A549 (cell line): ENCODE data around the gene CSMD2. TPM values are rescaled to one million over a fixed set of nuclear protein-coding genes. Genes with fewer than 3 reads are reported as not detected.

ENCODE experiments used
- ATAC-seq, 2 experiments: fragments of 200-7000 bp in 1 of 2; fragments of >200 bp in 1 of 2; cut with Nextera tagmentation in 1 of 2; cut with Tn5 transposase in 1 of 2; 3 replicates each; pipeline versions ENCODE4 v1.8.0 to v1.9.1; 2018 to 2020; ENCODE audit warnings: mild to moderate bottlenecking in 1 of 2, moderate library complexity in 1 of 2
- CTCF ChIA-PET: fragments of 300-600 bp; sonication (Branson Sonifier 250); formaldehyde crosslinking; extraction: SDS; loops from one replicate; lab custom pipeline; 2021; ENCODE audit warnings: antibody characterized with exemption, inconsistent platforms; lab: Yijun Ruan, JAX
- POLR2A ChIA-PET: fragments of 350-600 bp; formaldehyde crosslinking; extraction: SDS; loops from one replicate; lab custom pipeline; 2021; ENCODE audit warnings: antibody characterized with exemption, inconsistent platforms; lab: Yijun Ruan, JAX
- DNase-seq, 2 experiments: peaks; one replicate each; pipeline versions ENCODE4 v3.0.0 to v3.0.0-alpha.2; 2011 to 2016; ENCODE audit warnings: low read depth in 1 of 2, low spot score in 1 of 2
- FAIRE-seq: peaks from 2 replicates; lab custom pipeline; 2011; peaks lifted over from hg19 to GRCh38; lab: Jason Lieb, UNC
- H3K27ac ChIP-seq, 2 experiments: fragments of >200 bp; sonication (Bioruptor Twin); formaldehyde crosslinking; 3 replicates each; pipeline ENCODE4 v1.5.1; 2016 to 2017
- H3K4me1 ChIP-seq: fragments of >200 bp; sonication (Bioruptor Twin); formaldehyde crosslinking; 3 replicates; pipeline ENCODE4 v1.6.1; 2016
- H3K4me2 ChIP-seq: fragments of >200 bp; sonication (Bioruptor Twin); formaldehyde crosslinking; 3 replicates; pipeline ENCODE4 v1.6.1; 2016
- H3K4me3 ChIP-seq: fragments of >200 bp; sonication (Bioruptor Twin); formaldehyde crosslinking; 3 replicates; pipeline ENCODE4 v1.5.1; 2016
- H3K9me3 ChIP-seq: fragments of >200 bp; sonication (Bioruptor Twin); formaldehyde crosslinking; 3 replicates; pipeline ENCODE4 v1.6.1; 2016
- BHLHE40 ChIP-seq: IDR thresholded peaks from 2 replicates; pipeline ENCODE4 v1.6.1; 2012; ENCODE audit warnings: low read depth, low read length, inconsistent platforms
- CEBPB ChIP-seq, 2 experiments: fragments of >200 bp in 1 of 2; sonication (Bioruptor Twin) in 1 of 2; formaldehyde crosslinking in 1 of 2; IDR thresholded peaks; 2 replicates each; pipeline ENCODE4 v1.6.1; 2012 to 2016
- EHMT2 ChIP-seq: fragments of 200-600 bp; sonication (generic); IDR thresholded peaks from 2 replicates; pipeline ENCODE4 v1.6.1; 2016; ENCODE audit warnings: antibody characterized with exemption, low read depth, mild to moderate bottlenecking, moderate library complexity
- HDAC2 ChIP-seq: fragments of 200-600 bp; sonication (generic); IDR thresholded peaks from 2 replicates; pipeline ENCODE4 v1.6.1; 2016
- HMGXB4 ChIP-seq: fragments of 250-450 bp; sonication (Bioruptor Pico); IDR thresholded peaks from 2 replicates; pipeline ENCODE4 v1.5.0; 2021; ENCODE audit warnings: mild to moderate bottlenecking, moderate library complexity, borderline replicate concordance
- HOXA7 ChIP-seq: fragments of 250-450 bp; sonication (Bioruptor Pico); IDR thresholded peaks from 2 replicates; pipeline ENCODE4 v1.5.0; 2020; ENCODE audit warnings: mild to moderate bottlenecking, moderate library complexity
- HOXB5 ChIP-seq: fragments of 250-450 bp; sonication (Bioruptor Pico); IDR thresholded peaks from 2 replicates; pipeline ENCODE4 v1.5.0; 2020; ENCODE audit warnings: mild to moderate bottlenecking, moderate library complexity
- MAFK ChIP-seq: fragments of 450-650 bp; IDR thresholded peaks from 2 replicates; pipeline ENCODE4 v1.6.1; 2014; ENCODE audit not compliant: partially characterized antibody
- MAX ChIP-seq: IDR thresholded peaks from 2 replicates; pipeline ENCODE4 v1.6.1; 2012
- MAZ ChIP-seq: fragments of 150-350 bp; IDR thresholded peaks from 2 replicates; pipeline ENCODE4 v1.6.1; 2014; ENCODE audit warnings: antibody characterized with exemption, low read depth, low read length, borderline replicate concordance
- NFE2L2 ChIP-seq: fragments of 150-350 bp; conservative IDR thresholded peaks from 2 replicates; pipeline ENCODE4 v1.6.1; 2014; ENCODE audit warnings: low read length
- PBX3 ChIP-seq: IDR thresholded peaks from 2 replicates; pipeline ENCODE4 v1.6.1; 2012
- POLR2A ChIP-seq: IDR thresholded peaks from 2 replicates; pipeline ENCODE4 v1.6.1; 2012; ENCODE audit warnings: mild to moderate bottlenecking, low read length
- RAD21 ChIP-seq, 2 experiments: fragments of >200 bp in 1 of 2; sonication (Bioruptor Twin) in 1 of 2; formaldehyde crosslinking in 1 of 2; IDR thresholded peaks in 1 of 2; conservative IDR thresholded peaks in 1 of 2; 2 replicates in 1 of 2; 3 replicates in 1 of 2; pipeline ENCODE4 v1.6.1; 2012 to 2018; ENCODE audit warnings: inconsistent platforms in 1 of 2
- RCOR1 ChIP-seq: fragments of 150-350 bp; IDR thresholded peaks from 2 replicates; pipeline ENCODE4 v1.6.1; 2014; ENCODE audit warnings: antibody characterized with exemption, low read length, low read depth
- RFX5 ChIP-seq: fragments of 450-650 bp; IDR thresholded peaks from 2 replicates; pipeline ENCODE4 v1.7.1; 2014; ENCODE audit warnings: antibody characterized with exemption, mild to moderate bottlenecking, moderate library complexity
- TFCP2L1 ChIP-seq: fragments of 250-450 bp; sonication (Bioruptor Pico); IDR thresholded peaks from 2 replicates; pipeline ENCODE4 v1.5.0; 2021; ENCODE audit warnings: mild to moderate bottlenecking
- ZSCAN20 ChIP-seq: fragments of 250-450 bp; sonication (Bioruptor Pico); IDR thresholded peaks from 2 replicates; pipeline ENCODE4 v1.8.0; 2022; ENCODE audit warnings: mild to moderate bottlenecking, moderate library complexity
- WGBS: methylation state at CpG from one replicate; pipeline ENCODE4 v1.1.6; 2017; ENCODE audit errors: missing lambda C conversion rate; 5-methylcytosine and 5-hydroxymethylcytosine counted together
- polyA plus RNA-seq, 4 experiments: library from polyadenylated mRNA; depleted of rRNA in 3 of 4; stranded (reverse); fragments of >200 nt; fragmentation: RNase III in 1 of 4; extraction: RNeasy Plus Mini Kit Qiagen cat#74134 plus additional on column Dnase treatment in 1 of 4; gene quantifications; 2 replicates in 3 of 4; 3 replicates in 1 of 4; pipeline ENCODE4 v1.2.3, GENCODE V29; 2011 to 2017
- TF ChIP-seq, protein P1 (sequence below): fragments of >200 bp; sonication (Bioruptor Twin); formaldehyde crosslinking; IDR thresholded peaks from 2 replicates; pipeline ENCODE4 v1.6.1; 2016
- TF ChIP-seq, protein P2 (sequence below): fragments of 150-350 bp; IDR thresholded peaks from 2 replicates; pipeline ENCODE4 v1.6.1; 2014; ENCODE audit warnings: low read depth, mild to moderate bottlenecking, low read length

The CSMD2 gene
- polyA plus RNA-seq, 2 of the 4 experiments (the other 2 are of a cell fraction): not detected

DNA sequence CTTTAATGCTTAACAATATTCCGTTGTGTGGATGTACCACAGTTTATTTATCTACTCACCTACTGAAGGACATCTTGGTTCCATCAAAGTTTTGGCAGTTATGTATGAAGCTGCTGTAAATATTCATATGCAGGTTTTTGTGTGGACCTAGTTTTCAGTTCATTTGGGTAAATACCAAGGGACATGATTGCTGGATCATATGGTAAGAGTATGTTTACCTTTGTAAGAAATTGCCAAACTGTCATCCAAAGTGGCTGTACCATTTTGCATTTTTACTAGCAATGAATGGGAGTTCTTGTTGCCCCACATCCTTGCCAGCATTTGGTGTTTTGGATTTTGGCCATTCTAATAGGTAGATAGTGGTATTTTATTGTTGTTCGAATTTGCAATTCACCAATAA lies 682.6 kb downstream of the CSMD2 start:
- WGBS: 73% methylated on average over 2 of the region's 2 CpGs
- ChIA-PET CTCF (no interaction called here), POLR2A (no interaction called here)
- Histone ChIP-seq H3K4me3 (no peak overlapping the region), H3K4me1 (no peaks in the 10 kb centered on the region), H3K4me2 (no peak overlapping the region), H3K27ac (no peak overlapping the region), H3K9me3 (no peaks in the 10 kb centered on the region)
- FAIRE-seq: no peak
- TF ChIP-seq RFX5 (no peak), POLR2A (no peak), HOXA7 (CRISPR knock-in tag) (no peak), MAFK (no peak), BHLHE40 (no peak), MAX (no peak)
- TF ChIP-seq, protein P1, sequence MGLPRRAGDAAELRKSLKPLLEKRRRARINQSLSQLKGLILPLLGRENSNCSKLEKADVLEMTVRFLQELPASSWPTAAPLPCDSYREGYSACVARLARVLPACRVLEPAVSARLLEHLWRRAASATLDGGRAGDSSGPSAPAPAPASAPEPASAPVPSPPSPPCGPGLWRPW: no peak
- ATAC-seq: no peak
- DNase-seq: no peak

GRCh38 chr1:33477451-33477850 lies 687.6 kb downstream of the CSMD2 start:
- CTCF ChIA-PET: interaction anchor here (1.7 kb wide), 1 partner anchor 22 kb away, joined by 4 read pairs; no protein-coding TSS in a partner anchor
- ATAC-seq: no peak
- POLR2A ChIA-PET: no interaction called here
- TF ChIP-seq HMGXB4 (CRISPR knock-in tag) (no peak), HOXB5 (CRISPR knock-in tag) (no peak), RFX5 (no peak), PBX3 (no peak), TFCP2L1 (CRISPR knock-in tag) (no peak), CEBPB (IDR thresholded peaks at IDR 0.05) (no peak), RCOR1 (no peak), NFE2L2 (no peak), HOXA7 (CRISPR knock-in tag) (no peak), HDAC2 (no peak), EHMT2 (no peak)
- TF ChIP-seq, all 56 proteins: peak for 0
- FAIRE-seq: no peak
- Histone ChIP-seq H3K9me3 (no peaks in the 10 kb centered on the region), H3K27ac (no peak overlapping the region), H3K4me3 (no peak overlapping the region), H3K4me1 (peaks cover 5% of the 10 kb centered on the region; the same call in 2 of the 3 replicates), H3K4me2 (no peak overlapping the region)
- 70% methylated on average over 4 of the region's 4 CpGs for WGBS
- no peak for DNase-seq

DNA sequence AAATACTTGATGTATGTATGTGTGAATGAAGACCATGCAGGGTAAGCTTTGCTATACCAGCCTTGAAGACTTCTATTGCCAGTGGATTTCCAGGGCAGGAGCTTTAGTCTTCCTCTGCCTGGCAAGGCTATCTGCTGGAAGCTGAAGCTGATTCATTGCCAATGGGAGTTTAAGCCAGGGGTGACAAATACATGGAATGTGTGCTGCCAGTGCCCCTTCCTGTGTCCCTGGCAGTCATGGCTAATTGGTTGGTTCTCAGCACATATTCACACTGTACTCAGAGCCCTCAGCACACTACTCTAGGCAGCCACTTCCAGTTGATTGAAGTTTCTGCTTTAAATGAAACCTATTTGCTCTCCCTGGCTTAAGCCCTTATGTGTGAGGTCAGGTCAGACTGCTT lies 691.1 kb downstream of the CSMD2 start:
- H3K4me3 ChIP-seq: no peak overlapping the region
- CTCF ChIA-PET: interaction anchor here (8.3 kb wide), 1 partner anchor 178 kb away, joined by 74 read pairs; no protein-coding TSS in a partner anchor
- POLR2A ChIA-PET: no interaction called here

More for the DNA sequence above, 691.1 kb downstream of the CSMD2 start:
- Histone ChIP-seq H3K27ac (no peak overlapping the region), H3K4me1 (peaks cover 9% of the 10 kb centered on the region), H3K9me3 (no peaks in the 10 kb centered on the region), H3K4me2 (no peak overlapping the region; the same call in 2 of the 3 replicates)
- FAIRE-seq: no peak
- TF ChIP-seq RAD21 (conservative IDR thresholded peaks at IDR 0.05 in 1 of 2, IDR thresholded peaks at IDR 0.05 in 1 of 2) (no peak), ZSCAN20 (CRISPR knock-in tag) (no peak), PBX3 (no peak), MAZ (no peak)
- TF ChIP-seq, protein P2, sequence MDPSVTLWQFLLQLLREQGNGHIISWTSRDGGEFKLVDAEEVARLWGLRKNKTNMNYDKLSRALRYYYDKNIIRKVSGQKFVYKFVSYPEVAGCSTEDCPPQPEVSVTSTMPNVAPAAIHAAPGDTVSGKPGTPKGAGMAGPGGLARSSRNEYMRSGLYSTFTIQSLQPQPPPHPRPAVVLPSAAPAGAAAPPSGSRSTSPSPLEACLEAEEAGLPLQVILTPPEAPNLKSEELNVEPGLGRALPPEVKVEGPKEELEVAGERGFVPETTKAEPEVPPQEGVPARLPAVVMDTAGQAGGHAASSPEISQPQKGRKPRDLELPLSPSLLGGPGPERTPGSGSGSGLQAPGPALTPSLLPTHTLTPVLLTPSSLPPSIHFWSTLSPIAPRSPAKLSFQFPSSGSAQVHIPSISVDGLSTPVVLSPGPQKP: no peak
- DNase-seq: no peak
- ATAC-seq: no peak
